CD4-positive, alpha-beta memory T cell (primary cell): ENCODE data around the gene GLB1L2. TPM values are rescaled to one million over a fixed set of nuclear protein-coding genes. Genes with fewer than 3 reads are reported as not detected.

Experiments used
- CTCF ChIA-PET: fragments of 350-600 bp; sonication (Branson Sonifier 250); formaldehyde crosslinking; loops from one replicate; lab custom pipeline; 2021; ENCODE audit warnings: inconsistent platforms; ENCODE audit not compliant: partially characterized antibody; lab: Charles Lee
- POLR2A ChIA-PET: fragments of 350-600 bp; sonication (Branson Sonifier 250); formaldehyde crosslinking; loops from one replicate; lab custom pipeline; 2021; ENCODE audit not compliant: partially characterized antibody; lab: Charles Lee
- DNase-seq, 5 donors: peaks; one replicate each; pipeline versions ENCODE4 v3.0.0 to v3.0.0-alpha.2; 2020 to 2022; ENCODE audit warnings: mixed read lengths in 1 of 5
- H3K27ac ChIP-seq: one replicate; pipeline ENCODE4 v1.7.0; 2013; ENCODE audit warnings: low read depth, low read length
- H3K27me3 ChIP-seq: 2 replicates; pipeline ENCODE4 v1.7.0; 2013; ENCODE audit warnings: mild to moderate bottlenecking, low read length, moderate library complexity; ENCODE audit not compliant: insufficient read depth
- H3K36me3 ChIP-seq: 2 replicates; pipeline ENCODE4 v1.7.0; 2013; ENCODE audit warnings: mild to moderate bottlenecking, low read length, moderate library complexity; ENCODE audit not compliant: insufficient read depth
- H3K4me1 ChIP-seq: 2 replicates; pipeline ENCODE4 v1.7.0; 2013; ENCODE audit warnings: mild to moderate bottlenecking, low read length, moderate library complexity; ENCODE audit not compliant: insufficient read depth
- H3K4me3 ChIP-seq, 2 donors: one replicate each; pipeline ENCODE4 v1.7.0; 2013; ENCODE audit warnings: low read length in 2 of 2, mild to moderate bottlenecking in 1 of 2
- H3K9me3 ChIP-seq, 2 donors: one replicate each; pipeline ENCODE4 v1.7.0; 2013; ENCODE audit warnings: low read length in 2 of 2, control low read depth in 1 of 2; ENCODE audit not compliant: control insufficient read depth in 1 of 2
- H3K27ac Mint-ChIP-seq, 7 donors: one replicate each; pipeline ENCODE4 v1.8.0; 2020 to 2021; ENCODE audit warnings: mixed read lengths in 7 of 7, mild to moderate bottlenecking in 6 of 7, inconsistent platforms in 3 of 7, moderate library complexity in 3 of 7
- H3K27me3 Mint-ChIP-seq, 2 donors: one replicate each; pipeline ENCODE4 v1.8.0; 2020 to 2021; ENCODE audit warnings: mixed read lengths in 2 of 2
- H3K36me3 Mint-ChIP-seq, 2 donors: one replicate each; pipeline ENCODE4 v1.8.0; 2020 to 2021; ENCODE audit warnings: mixed read lengths in 2 of 2, inconsistent platforms in 1 of 2, mild to moderate bottlenecking in 1 of 2
- H3K4me1 Mint-ChIP-seq, 4 donors: one replicate each; pipeline ENCODE4 v1.8.0; 2020 to 2021; ENCODE audit warnings: mixed read lengths in 4 of 4, mild to moderate bottlenecking in 1 of 4
- H3K4me3 Mint-ChIP-seq, 8 donors: one replicate each; pipeline ENCODE4 v1.8.0; 2020 to 2021; ENCODE audit warnings: mixed read lengths in 8 of 8, mild to moderate bottlenecking in 7 of 8, moderate library complexity in 6 of 8, inconsistent platforms in 3 of 8
- H3K9me3 Mint-ChIP-seq, 8 donors: one replicate each; pipeline ENCODE4 v1.8.0; 2020 to 2021; ENCODE audit warnings: mixed read lengths in 8 of 8, mild to moderate bottlenecking in 5 of 8, inconsistent platforms in 3 of 8, moderate library complexity in 1 of 8
- intact Hi-C: fragments of 100-400 bp; cut with micrococcal nuclease; formaldehyde crosslinking; loops from one replicate; pipeline ENCODE4 v1.15.1; 2023
- polyA plus RNA-seq, 2 donors: library from polyadenylated mRNA; unstranded; fragments of 300-500 nt; fragmentation: Illumina TruSeq; gene quantifications; one replicate each; pipeline ENCODE4 v1.2.3, GENCODE V29; 2021
- total RNA-seq, 2 experiments: library from RNA; stranded (reverse); gene quantifications; one replicate each; pipeline ENCODE4 v1.2.3, GENCODE V29; 2021

Gene GLB1L2
- total and polyA plus RNA-seq, 4 experiments from 2014 or later: 0.43 to 1.5 (median 0.99) TPM

DNA sequence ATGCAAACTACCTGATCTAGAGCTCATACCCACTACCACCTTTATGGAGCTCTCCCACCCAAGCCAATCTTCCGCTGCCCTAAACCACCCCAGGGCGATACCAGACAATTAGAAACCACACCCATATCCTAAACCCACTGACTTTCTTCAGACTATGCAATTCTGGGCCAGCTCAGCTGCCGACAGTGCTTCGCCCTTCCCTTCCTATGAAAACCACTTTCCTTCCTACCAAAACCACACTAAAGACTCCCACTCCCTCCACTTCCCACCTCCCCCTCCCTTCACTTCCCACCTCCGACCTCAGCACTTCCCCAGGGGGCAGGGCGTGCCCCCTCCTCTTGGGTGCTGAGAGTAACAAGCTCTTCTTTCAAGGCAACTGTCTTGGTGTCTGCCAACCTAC is 55.2 kb downstream of the GLB1L2 start:
- peaks cover 9 to 17% of the 10 kb centered on the region in 2 donors for H3K27me3 Mint-ChIP-seq
- peaks cover 19 to 31% (median 21%) of the 10 kb centered on the region in 4 donors for H3K4me1 Mint-ChIP-seq
- H3K36me3 ChIP-seq: no peaks in the 10 kb centered on the region
- no peaks in the 10 kb centered on the region for H3K36me3 Mint-ChIP-seq
- DNase-seq: peak in 1 of 5 donors; percentile 7
- ChIA-PET CTCF (interaction anchor here (1.0 kb wide), 1 partner anchor 143 kb away, joined by 3 read pairs; no protein-coding TSS in a partner anchor), POLR2A (no interaction called here)
- no peak overlapping the region for H3K27ac ChIP-seq
- intact Hi-C loops: no loop called here
- H3K4me1 ChIP-seq: peaks cover 24% of the 10 kb centered on the region
- no peaks in the 10 kb centered on the region for H3K27me3 ChIP-seq
- H3K9me3 Mint-ChIP-seq: peaks cover 0 to 2% (median 0%) of the 10 kb centered on the region in 8 donors
- H3K27ac Mint-ChIP-seq: peak overlapping the region in 3 of 7 donors; percentile 2 to 34 (median 12)
- no peak overlapping the region for H3K4me3 ChIP-seq
- no peaks in the 10 kb centered on the region for H3K9me3 ChIP-seq
- H3K4me3 Mint-ChIP-seq: peak overlapping the region in 7 of 8 donors; percentile 49 to 83 (median 71)

DNA sequence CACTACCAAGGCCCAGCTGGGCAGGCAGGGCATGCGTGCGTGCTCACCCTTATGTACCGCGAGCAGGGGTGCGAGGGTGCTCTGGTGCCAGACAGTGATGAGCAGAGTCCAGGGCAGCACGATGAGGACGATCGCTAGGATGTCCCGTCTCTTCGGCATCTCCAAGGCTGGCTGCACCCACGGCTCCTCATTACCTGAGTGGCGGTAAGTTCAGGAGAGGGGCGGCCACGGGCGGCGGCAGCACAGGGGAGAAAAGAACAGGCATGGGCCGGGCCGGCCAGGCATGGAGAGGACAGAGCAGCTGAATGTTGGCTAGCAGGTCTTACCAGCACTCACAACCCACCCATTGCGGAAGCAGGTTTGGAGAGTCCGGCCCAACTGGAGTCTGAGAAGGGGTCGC is 55.7 kb downstream of the GLB1L2 start:
- H3K27me3 Mint-ChIP-seq: peaks cover 9 to 17% of the 10 kb centered on the region in 2 donors
- Histone ChIP-seq H3K4me3 (no peak overlapping the region), H3K4me1 (peaks cover 24% of the 10 kb centered on the region), H3K36me3 (no peaks in the 10 kb centered on the region), H3K27me3 (no peaks in the 10 kb centered on the region), H3K27ac (no peak overlapping the region), H3K9me3 (no peaks in the 10 kb centered on the region)
- H3K27ac Mint-ChIP-seq: no peak overlapping the region
- POLR2A ChIA-PET: no interaction called here
- CTCF ChIA-PET: no interaction called here
- no peak for DNase-seq
- peak overlapping the region in 7 of 8 donors; percentile 49 to 83 (median 71) for H3K4me3 Mint-ChIP-seq
- intact Hi-C loops: no loop called here
- H3K9me3 Mint-ChIP-seq: peaks cover 0 to 2% (median 0%) of the 10 kb centered on the region in 8 donors
- H3K36me3 Mint-ChIP-seq: no peaks in the 10 kb centered on the region
- H3K4me1 Mint-ChIP-seq: peaks cover 19 to 31% (median 21%) of the 10 kb centered on the region in 4 donors

DNA sequence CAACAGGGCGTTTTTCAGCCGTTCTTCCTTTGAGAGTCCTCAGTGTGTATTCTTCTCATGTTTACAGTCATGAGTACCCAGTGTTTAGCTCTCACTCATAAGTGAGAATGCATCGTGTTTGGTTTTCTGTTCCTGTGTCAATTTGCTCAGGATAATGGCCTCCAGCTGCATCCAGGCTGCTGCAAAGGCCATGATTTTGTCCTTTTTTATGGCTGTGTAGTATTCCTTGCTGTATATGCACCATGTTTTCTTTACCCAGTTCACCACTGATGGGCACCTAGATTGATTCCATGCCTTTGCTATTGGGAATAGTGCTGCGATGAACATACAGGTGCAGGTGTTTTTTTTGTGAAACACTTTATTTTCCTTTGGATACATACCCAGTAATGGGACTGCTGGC is 56.8 kb downstream of the GLB1L2 start:
- no peak for DNase-seq

DNA sequence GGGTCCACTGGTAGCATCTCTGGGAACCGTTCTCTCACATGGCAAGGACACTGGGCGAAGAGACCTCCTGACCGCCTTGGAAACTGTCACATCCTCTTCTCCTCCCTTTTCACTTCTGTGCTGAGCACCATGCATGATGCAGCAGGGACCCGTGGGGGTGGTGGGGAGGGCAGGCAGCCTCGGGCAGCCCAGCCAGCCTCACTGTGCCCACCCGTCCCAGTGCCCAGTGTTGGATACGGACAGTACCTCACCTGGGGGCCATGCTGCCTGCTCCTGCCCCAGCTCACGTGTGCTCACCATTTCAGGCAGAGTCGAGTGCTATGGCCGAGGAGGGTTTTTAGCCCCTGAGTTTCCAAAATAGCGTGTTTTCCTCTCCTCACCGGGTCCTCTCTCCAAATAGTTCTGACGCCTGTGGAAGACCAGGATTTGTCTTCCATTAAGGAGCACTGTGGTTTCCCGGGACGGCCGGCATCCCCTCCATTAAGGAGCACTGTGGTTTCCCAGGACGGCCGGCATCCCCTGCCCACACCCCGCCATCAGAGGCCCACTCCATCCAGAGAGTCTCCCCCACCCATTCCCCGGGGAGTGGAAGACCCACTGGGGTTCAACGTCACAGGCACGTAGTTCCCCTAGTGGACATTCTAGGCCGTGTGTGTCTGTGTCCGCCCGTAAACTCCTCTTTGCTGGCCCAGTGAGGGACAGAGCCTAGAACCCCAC is 57.8 kb downstream of the GLB1L2 start:
- Mint-ChIP-seq H3K4me3 (no peak overlapping the region), H3K36me3 (no peaks in the 10 kb centered on the region), H3K9me3 (peaks cover 0 to 2% (median 0%) of the 10 kb centered on the region in 8 donors), H3K27me3 (peaks cover 11 to 18% of the 10 kb centered on the region in 2 donors), H3K4me1 (peaks cover 19 to 31% (median 21%) of the 10 kb centered on the region in 4 donors), H3K27ac (no peak overlapping the region)
- CTCF ChIA-PET: no interaction called here
- POLR2A ChIA-PET: no interaction called here
- Histone ChIP-seq H3K9me3 (no peaks in the 10 kb centered on the region), H3K27ac (no peak overlapping the region), H3K27me3 (no peaks in the 10 kb centered on the region), H3K4me1 (peaks cover 24% of the 10 kb centered on the region), H3K36me3 (no peaks in the 10 kb centered on the region), H3K4me3 (no peak overlapping the region)
- no peak for DNase-seq
- intact Hi-C loops: no loop called here

More for the DNA sequence above, 56.8 kb downstream of the GLB1L2 start:
- Histone ChIP-seq H3K27me3 (no peaks in the 10 kb centered on the region), H3K9me3 (no peaks in the 10 kb centered on the region), H3K4me1 (peaks cover 24% of the 10 kb centered on the region), H3K4me3 (no peak overlapping the region), H3K36me3 (no peaks in the 10 kb centered on the region), H3K27ac (no peak overlapping the region)
- H3K36me3 Mint-ChIP-seq: no peaks in the 10 kb centered on the region
- peaks cover 9 to 18% of the 10 kb centered on the region in 2 donors for H3K27me3 Mint-ChIP-seq
- H3K27ac Mint-ChIP-seq: no peak overlapping the region
- peaks cover 0 to 2% (median 0%) of the 10 kb centered on the region in 8 donors for H3K9me3 Mint-ChIP-seq
- CTCF ChIA-PET: no interaction called here
- peaks cover 19 to 31% (median 21%) of the 10 kb centered on the region in 4 donors for H3K4me1 Mint-ChIP-seq
- intact Hi-C loops: no loop called here
- H3K4me3 Mint-ChIP-seq: peak overlapping the region in 1 of 8 donors; percentile 0
- POLR2A ChIA-PET: no interaction called here

DNA sequence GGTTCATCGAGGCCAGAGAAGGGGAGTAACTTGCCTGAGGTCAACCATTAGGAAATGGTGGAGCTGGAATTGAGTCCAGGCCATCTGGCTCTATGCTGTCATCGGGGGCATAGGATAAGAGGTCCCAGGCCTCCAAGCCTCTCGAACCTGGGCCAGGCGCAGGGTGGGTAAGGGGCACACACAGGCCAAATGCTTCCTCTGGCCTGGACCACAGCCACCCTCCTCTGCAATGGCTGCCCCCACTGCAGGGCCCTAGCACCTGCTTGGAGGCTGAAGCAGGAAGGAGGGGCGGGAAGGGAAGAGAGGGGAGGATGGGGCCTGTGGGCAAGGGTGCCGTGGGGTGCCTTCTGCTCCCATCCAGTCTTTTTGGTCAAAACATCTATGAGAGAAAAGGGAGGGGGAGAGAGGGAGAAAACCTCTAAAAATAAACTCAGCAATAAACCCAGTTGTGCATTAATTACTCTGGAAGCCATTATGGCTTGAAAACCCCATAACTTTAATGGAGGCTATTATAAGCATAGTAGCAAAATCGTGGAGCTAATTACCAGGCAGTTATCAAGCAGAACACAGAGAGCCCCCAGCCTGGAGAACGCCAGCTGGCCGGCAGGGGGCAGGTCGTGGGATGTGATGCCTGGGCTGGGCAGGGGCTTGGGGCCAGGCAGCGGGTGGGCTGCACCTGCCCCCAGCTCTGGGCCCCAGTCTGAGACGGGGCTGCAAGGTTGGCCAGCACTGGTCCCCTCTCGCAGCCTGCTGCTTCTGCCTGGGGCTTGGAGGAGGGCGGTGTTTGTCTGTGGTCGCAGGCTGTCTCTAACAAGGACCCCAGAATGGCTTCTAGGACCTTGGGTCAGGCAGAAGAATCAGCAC is 59.1 kb downstream of the GLB1L2 start:
- H3K9me3 Mint-ChIP-seq: peaks cover 0 to 2% (median 0%) of the 10 kb centered on the region in 8 donors
- CTCF ChIA-PET: no interaction called here
- Histone ChIP-seq H3K27me3 (no peaks in the 10 kb centered on the region), H3K27ac (no peak overlapping the region), H3K36me3 (no peaks in the 10 kb centered on the region), H3K4me3 (no peak overlapping the region), H3K9me3 (no peaks in the 10 kb centered on the region), H3K4me1 (peaks cover 16% of the 10 kb centered on the region)
- intact Hi-C loops: no loop called here
- no peak overlapping the region for H3K4me3 Mint-ChIP-seq
- H3K4me1 Mint-ChIP-seq: peaks cover 18 to 21% (median 18%) of the 10 kb centered on the region in 4 donors
- POLR2A ChIA-PET: no interaction called here
- no peak overlapping the region for H3K27ac Mint-ChIP-seq
- no peaks in the 10 kb centered on the region for H3K36me3 Mint-ChIP-seq
- peak in 1 of 5 donors; percentile 5 for DNase-seq
- peaks cover 7 to 10% of the 10 kb centered on the region in 2 donors for H3K27me3 Mint-ChIP-seq

DNA sequence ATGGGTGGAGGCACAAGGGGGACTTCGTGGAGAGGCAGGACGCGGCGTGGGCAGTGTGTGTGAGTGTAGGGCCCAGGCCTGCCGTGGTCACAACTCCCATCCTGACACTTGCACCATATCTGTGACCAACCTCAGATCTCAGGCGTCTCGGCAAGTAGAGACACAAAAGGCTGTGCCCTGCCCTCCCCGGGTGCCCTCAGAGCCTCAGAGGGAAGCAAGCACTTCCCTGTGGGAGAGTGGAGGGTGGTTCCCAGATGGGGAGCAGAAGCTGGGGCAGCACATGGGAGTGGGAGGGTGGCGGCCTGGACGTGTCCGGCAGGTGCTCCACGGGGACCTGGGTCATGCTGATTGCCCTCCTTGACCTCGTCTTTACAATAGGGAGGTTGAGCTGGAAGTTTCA is 59.9 kb downstream of the GLB1L2 start:
- Mint-ChIP-seq H3K36me3 (no peaks in the 10 kb centered on the region), H3K4me1 (peaks cover 11 to 14% (median 11%) of the 10 kb centered on the region in 4 donors), H3K27ac (no peak overlapping the region), H3K4me3 (no peak overlapping the region), H3K9me3 (peaks cover 0 to 2% (median 0%) of the 10 kb centered on the region in 8 donors), H3K27me3 (peaks cover 6 to 9% of the 10 kb centered on the region in 2 donors)
- H3K27ac ChIP-seq: no peak overlapping the region
- no peaks in the 10 kb centered on the region for H3K9me3 ChIP-seq
- intact Hi-C loops: no loop called here
- H3K27me3 ChIP-seq: no peaks in the 10 kb centered on the region
- no peak overlapping the region for H3K4me3 ChIP-seq
- H3K36me3 ChIP-seq: no peaks in the 10 kb centered on the region
- CTCF ChIA-PET: no interaction called here
- DNase-seq: peak in 1 of 5 donors; percentile 17
- POLR2A ChIA-PET: no interaction called here
- H3K4me1 ChIP-seq: peaks cover 9% of the 10 kb centered on the region
